Lung microvascular endothelial cell (primary cell): ENCODE data around the gene DCBLD2. TPM values are rescaled to one million over a fixed set of nuclear protein-coding genes. Genes with fewer than 3 reads are reported as not detected.
"Not testable (repeated sequence)": the region's sequence is repeated elsewhere in the genome, so short reads cannot be mapped to it uniquely, and the experiment has no call there.

Experiments used
- DNase-seq, 2 donors: peaks; one replicate each; pipeline versions ENCODE4 v3.0.0 to v3.0.0-alpha.2; 2010; ENCODE audit warnings: low read depth in 2 of 2
- total RNA-seq: library from RNA; depleted of rRNA; stranded (reverse); fragments of >200 nt; gene quantifications from 2 replicates; pipeline ENCODE4 v1.2.1, GENCODE V29; 2014

Gene DCBLD2
- total RNA-seq, 1 donor from 2014 or later: 16.5 TPM

DNA sequence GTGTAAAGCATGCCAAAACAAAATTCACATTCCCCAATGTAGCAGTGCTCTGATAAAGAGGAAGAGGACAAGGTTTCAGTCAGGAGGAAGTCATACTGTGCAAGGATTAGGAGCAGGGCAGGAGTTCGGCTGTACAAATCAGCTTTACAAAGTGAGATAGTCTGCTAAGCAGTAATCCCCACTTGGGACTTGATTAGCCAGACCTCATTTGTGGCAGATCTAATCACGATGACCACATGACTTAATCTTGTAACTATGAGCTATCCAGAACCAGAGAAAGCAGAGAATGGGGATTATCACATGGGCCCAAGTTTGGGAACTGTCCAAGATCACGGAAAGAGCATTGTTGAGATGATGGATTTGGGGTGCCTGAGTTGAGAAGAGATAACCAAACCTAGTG lies 7.8 kb downstream of the DCBLD2 start:
- DNase-seq: no peak

DNA sequence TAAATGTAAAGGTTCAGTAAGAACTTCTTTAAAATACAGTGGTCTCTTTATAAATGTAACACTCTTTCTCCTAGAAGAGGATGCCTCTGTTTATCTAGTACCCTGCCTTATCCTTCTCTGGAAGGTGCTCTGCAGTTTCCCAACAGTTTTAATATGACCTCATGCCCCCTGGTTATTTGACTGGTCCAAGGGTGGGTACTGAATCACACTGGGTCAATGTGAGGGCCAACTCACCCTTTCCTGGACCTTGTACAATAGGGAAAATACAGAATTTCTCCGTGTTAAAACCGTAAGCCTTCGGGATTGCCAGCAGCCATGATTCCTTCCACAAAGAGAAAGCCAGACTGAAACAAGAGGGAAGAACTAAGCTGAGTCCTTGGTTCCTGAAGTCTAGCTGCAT lies 9.2 kb downstream of the DCBLD2 start:
- DNase-seq: no peak

DNA sequence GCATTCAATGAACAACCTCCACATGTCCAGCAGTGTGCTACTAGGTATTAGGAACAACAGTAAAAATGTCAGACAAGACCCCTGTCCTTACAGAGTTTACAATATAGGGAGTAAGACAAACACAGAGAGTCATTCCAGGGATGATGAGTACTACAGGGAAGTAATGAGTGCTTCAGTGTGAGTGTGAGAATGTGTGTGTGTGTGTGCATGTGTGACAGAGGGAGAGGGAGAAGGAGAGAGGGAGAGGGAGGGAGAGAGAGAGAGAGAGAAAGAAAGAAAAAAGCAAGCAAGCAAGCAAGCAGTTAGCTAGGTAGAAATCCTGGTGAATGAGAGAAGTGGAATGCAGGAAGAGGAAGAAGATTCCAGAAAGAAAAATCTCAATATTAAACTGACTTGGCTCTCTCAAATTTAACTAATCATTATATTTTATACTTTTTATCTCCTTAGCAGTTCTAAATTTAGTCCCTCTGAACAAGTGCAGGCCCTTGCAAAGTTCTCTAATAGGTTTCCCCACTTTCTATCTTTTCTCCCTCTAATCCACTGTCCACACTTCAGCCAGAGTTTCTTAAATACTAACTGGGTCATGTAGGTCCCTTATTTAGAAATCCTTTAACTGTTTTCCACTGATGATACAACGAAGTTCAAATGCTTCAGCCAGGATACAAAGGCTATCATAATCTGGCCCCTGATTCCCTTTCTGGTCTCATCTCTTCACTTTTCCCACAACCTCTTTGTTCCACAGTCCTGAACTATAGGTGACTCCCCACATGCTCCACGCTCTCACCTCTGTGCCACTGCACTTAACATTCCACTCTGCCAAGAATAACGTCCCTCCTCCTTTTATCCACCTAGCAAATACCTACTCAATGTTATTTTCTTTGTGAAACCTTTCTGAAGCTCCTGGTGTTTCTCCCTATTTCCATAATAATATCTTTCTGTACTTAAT lies 10.3 kb downstream of the DCBLD2 start:
- DNase-seq: peak in 1 of 2 donors; percentile 84

DNA sequence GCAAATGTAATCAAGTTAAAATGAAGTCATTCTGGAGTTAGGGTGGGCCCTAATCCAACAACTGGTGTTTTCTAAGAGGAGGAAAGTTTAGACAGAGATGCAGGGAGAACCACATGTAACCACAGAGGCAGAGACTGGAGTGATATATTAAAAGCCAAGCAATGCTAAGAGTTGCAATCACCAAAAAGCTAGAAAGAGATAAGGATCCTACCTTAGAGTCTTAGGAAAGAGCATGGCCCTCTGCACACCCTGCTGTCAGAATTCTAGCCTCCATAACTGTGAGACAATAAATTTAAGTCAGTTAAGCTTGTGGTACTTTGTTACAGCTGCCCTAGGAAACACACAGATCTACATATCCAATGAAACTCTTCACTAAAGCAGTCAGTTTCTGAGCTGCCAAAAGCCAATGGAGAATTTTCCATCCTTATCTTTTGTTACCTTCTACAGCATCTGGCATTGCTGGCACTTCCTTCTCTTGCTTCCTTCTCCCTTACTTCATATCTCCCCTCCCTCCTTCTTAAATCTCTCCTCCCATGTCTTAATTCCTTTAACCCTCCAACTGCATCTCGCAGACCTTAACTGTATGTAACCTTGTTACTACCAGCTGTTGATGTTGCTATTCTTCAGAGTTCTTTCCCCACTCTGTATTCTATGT lies 11.2 kb downstream of the DCBLD2 start:
- DNase-seq: no peak

DNA sequence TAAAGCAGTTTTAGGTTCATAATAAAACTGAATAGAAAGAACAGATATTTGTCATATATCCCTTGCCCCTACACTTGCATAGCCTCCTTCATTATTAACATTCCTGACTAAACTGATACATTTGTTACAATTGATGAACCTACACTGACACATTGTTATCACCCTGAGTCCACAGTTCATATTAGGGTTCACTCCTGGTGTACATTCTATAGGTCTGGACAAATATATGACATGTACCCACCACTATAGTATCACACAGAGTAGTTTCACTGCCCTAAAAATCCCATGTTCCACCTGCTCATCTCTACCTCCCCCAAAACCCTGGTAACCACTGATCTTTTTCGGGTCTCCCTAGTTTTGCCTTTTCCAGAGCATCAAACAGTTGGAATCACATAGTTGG lies 13.8 kb downstream of the DCBLD2 start:
- no peak for DNase-seq

DNA sequence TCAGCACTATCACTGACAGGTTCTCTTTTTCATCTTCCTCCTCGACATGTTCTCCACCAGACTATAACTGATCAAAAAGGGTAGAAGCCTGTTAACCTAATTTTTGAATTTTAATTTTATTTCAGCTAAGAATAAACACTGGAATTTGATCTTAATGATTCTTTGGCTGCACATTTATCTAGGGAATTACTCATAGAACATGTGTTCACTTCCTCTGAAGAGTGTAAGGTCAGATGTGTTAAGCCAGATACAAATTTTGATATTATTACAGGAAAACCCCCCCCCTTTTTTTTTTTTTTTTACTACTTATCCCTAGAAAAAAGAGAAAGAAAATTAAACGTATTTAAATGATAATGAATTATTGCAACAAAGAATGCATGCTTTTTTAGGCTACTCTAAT lies 15.0 kb downstream of the DCBLD2 start:
- peak in 1 of 2 donors; percentile 34 for DNase-seq

DNA sequence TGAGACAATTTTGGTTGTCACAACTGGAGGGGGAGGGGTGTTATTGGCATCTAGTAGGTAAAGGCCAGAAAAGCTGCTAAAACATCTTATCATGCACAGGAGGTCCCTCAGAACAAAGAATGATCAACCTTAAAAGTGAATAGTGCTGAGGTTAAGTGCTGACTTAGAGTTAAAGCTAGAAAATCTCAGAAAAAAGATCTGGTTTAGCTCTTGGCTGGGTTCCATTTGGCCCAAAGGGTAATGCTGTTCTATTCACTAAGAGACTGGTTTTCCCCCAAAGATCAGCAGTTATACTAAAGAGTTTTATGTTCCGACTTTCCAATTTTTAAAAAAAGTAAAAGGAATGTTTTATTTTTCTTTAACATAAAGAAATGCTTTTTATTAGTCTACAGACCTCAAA lies 15.6 kb downstream of the DCBLD2 start:
- no peak for DNase-seq

DNA sequence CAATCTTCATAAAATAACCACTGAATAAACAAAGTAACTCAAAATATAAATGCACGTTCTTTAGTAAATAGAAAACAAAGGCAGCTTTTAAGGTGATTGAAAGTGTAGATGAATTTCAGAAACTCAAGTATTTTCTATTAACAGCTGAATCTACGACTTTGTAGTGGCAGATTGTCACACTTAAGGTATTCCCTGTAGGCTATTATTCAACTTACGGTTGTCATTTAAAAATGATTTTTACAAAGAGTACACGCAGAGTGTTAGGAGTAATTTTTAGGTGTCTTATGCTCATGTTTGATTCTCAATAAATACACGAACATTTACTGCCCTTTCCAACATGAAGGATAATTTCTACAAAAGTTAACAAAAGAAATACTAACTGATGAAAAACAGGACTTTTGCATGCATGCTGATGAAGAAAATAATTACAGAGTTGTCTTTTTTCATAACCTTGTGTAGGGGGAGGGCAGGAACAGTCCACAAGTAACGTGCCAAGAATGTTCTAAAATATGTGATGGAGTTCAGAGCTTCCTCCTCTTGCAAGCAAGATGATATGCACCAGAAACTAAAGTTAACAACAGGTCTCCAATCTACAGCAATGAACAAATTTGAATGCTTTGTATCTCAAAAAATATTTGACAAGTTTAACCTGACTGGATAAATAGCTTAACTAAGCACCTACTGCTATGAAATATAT lies 16.7 kb downstream of the DCBLD2 start:
- peak in 1 of 2 donors; percentile 26 for DNase-seq

DNA sequence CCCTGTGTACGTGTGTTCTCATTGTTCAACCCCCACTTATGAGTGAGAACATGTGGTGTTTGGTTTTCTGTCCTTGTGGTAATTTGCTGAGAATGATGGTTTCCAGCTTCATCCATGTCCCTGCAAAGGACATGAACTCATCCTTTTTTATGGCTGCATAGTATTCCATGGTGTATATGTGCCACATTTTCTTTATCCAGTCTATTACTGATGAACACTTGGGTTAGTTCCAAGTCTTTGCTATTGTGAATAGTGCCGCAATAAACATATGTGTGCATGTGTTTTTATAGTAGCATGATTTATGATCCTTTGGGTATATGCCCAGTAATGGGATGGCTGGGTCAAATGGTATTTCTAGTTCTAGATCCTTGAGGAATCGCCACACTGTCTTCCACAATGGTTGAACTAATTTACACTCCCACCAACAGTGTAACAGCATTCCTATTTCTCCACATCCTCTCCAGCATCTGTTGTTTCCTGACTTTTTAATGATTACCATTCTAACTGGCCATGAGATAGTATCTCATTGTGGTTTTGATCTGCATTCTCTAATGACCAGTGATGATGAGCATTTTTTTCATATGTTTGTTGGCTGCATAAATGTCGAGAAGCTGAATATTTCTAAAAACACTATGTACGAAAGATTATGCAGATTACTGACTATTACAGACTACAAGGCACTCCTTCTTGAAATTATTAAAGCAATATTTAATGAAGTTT lies 18.7 kb downstream of the DCBLD2 start:
- DNase-seq: not testable (repeated sequence)

DNA sequence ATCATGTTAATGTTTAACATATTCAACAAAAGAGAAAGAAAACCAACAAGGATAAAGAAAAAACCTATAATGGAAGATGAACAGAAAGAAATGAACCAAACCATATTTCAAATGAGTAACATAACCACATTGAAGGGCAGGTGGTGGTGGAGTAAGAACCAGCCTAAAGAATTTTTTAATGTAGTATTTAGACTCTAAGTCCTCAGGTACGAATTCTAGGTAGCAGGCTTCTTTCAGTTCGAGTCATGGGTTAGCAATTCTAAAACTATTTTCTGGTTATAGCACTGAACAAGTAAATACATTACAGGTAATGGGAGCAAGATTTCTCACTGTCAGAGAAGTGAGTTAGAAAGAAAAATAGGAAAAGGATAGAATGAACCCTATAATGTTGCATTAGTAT lies 24.4 kb downstream of the DCBLD2 start:
- no peak for DNase-seq

DNA sequence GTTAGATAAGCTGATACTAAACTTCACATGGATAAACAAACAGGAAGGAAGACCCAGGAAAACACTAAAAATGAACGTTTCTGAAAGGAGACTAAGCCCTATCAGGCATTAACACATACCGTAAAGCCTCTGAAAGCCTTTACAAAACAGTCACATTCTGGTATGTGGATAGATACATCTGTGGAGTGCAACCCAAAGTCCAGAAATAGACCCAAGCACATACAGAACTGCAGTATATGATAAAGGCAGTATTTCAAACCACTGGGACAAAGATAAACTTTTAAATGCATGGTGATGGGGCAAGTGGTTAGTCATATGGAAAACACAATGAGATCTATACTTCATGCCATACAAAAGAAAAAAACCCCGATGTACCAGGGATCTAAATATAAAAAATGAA lies 26.0 kb downstream of the DCBLD2 start:
- DNase-seq: no peak

DNA sequence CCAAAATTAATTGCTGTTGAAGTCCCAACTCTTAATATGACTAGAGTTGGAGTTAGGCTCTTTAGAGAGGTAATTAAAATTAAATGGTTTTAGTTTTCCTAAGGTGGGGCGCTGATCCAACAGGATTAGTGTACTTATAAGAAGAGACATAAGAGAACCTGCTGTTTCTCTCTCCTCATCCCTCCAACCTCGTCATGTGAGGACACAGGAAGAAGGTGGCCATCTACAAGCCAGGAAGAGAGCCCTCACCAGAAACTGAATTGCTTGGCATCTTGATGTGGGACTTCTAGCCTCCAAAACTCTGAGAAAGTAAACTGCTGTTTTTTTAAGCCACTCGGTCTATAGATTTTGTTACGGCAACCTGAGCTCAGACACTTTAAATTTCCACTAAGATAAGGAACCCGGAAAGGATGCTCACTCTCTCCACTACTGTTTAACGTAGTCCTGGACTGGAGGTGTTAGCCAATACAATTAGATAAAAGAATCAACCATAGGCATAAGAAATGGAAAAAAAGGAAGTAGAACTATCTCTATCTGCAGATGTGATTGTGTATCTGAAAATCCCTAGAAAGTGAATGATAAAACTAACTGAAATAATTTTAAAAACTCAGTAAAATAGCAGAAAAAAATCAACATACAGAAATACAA lies 26.8 kb downstream of the DCBLD2 start:
- DNase-seq: no peak

DNA sequence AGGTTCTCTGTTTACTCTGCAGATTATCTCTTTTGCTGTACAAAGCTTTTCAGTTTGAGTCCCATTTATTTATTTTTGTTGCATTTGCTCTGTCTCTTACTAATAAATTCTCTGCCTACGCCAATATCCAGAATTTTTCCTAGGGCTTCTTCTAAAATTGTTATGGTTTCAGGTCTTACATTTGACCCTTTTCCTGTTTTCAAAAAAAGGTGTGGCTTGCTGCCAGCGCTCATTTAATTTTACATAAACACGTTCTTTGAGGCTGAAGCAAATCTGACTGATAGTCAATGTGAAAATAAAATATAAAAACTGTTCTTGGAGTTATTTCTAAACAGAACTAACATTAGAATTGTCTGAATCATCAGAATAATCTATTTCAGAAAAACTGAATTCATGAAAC lies 32.1 kb downstream of the DCBLD2 start:
- DNase-seq: peak; percentile 21 to 79

DNA sequence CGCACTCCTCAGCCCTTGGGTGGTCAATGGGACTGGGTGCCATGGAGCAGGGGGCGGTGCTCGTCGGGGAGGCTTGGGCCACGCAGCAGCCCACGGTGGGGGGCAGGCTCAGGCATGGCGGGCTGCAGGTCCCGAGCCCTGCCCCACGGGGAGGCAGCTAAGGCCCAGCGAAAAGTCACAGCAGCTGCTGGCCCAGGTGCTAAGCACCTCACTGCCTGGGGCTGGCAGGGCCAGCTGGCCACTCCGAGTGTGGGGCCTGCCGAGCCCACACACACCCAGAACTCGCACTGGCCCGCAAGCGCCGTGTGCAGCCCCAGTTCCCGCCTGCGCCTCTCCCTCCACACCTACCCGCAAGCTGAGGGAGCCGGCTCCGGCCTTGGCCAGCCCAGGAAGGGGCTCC lies 43.5 kb downstream of the DCBLD2 start:
- DNase-seq: not testable (repeated sequence)

DNA sequence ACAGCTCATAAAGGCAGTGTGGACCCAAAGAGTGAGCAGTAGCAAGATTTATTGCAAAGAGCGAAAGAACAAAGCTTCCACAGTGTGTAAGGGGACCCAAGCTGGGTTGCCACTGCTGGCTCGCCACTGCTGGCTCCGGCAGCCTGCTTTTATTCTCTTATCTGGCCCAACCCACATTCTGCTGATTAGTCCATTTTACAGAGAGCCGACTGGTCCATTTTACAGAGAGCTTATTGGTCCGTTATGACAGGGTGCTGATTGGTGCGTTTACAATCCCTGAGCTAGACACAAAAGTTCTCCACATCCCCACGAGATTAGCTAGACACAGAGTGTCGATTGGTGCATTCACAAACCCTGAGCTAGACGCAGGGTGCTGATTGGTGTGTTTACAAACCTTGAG lies 44.2 kb downstream of the DCBLD2 start:
- not testable (repeated sequence) for DNase-seq

DNA sequence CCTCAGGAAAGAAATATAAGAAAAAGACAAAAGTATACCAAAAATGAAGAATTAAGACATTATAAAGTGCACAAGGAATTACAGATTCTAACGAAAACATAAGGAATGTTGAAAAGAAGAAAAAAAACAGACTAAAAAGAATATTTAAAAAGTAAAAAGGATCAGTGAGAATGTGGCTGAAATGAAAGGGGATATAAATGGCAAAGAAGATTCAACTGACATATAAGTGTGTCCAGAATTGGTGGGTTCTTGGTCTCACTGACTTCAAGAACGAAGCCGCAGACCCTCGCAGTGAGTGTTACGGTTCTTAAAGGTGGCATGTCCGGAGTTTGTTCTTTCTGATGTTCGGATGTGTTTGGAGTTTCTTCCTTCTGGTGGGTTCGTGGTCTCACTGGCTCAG lies 44.8 kb downstream of the DCBLD2 start:
- no peak for DNase-seq

DNA sequence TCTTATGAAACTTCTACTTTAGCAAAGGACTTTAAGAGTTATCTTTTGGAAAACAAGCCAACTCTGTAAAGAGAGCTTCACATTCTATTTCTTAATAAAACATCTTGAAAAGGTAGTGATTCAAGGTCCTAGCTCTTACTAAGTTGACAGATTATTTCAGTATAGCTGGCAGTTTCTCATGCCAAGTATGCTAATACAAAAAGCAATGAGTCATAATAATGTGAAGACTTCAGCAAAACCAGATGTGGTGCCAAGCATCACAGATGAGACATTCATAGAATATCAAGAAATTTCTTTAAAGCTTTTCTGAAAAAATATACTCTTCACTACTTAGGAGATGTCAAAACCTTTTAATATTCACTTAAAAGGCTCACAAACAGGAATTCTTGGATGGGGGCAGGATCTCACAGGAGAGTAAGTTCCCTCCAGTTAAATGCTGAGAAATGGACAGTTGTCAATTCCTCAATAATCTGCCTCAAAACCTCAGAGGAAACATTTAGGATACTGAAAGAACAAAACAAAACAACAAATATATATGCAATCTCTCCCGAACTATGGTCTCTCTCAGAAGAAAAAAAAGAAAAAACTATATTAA lies 45.6 kb downstream of the DCBLD2 start:
- DNase-seq: peak; percentile 50 to 80

DNA sequence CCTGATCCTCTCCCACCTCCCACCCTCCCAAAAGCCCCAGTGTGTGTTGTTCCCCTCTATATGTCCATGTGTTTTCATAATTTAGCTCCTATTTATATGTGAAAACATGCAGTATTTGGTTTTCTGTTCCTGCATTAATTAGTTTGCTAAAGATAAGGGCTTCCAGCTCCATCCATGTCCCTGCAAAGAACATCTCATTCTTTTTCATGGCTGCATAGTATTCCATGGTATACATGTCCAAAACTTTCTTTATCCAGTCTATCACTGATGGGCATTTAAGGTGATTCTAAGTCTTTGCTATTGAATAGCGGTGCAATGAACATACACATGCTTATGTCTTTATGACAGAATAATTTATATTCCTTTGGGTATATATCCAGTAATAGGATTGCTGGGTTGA lies 53.4 kb downstream of the DCBLD2 start:
- DNase-seq: no peak

DNA sequence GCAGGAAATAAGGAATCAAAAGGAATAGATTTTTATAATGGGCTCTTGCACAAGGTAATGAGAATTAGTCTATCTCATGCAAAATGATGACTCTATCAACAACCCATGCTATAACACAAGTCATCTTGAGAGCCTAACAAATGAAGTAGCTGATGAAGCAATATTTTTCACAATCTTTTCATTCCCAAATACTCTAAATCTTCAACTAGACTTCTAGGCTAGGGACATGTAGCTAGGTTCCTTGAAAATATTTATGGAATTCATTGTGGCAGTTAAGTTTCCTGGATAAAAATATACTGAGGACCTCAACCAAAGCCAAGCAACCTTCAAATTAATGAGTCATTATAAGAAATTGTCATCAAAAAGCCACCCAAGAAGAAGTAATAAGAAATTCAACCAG lies 55.4 kb downstream of the DCBLD2 start:
- DNase-seq: no peak

DNA sequence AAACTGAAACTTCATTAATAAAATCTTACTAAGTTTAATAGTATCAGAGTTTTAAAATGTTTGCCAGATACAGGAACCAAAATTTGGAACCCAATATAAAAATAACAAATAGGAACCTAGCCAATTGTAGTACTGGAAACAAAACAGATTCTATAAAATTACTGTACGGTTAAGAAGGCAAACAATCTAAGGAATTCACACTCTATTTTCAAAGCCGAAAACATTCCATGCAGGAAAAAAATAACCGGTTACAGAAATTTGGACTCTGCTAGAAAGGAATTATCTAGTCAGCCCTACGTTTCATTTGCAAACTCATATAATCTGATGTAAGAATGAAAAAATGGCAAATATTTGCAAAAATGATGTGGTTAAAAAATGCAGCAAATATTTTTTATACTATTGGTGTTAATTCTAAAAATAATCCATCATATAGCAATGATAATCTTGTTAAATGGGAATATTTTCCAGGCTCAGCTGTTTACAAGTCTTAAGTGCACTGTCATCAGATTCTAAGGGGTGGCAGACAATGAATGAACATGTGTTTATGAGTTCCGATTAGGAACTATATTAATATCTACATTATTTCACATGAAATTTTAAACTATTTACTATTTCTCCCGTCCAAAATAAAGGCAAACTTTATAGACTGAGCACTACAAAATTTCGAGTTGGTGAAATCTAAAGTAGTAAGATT lies 58.1 kb downstream of the DCBLD2 start:
- DNase-seq: peak in 1 of 2 donors; percentile 26
